H1 (cell line): ENCODE measurements around the gene CAMK2D.

Experiments used
- BACH1 ChIP-seq: IDR thresholded peaks from 2 replicates; pipeline ENCODE4 v1.6.1; 2012; ENCODE audit warnings: low read length, improper control_type of control experiment
- CHD1 ChIP-seq: IDR thresholded peaks from 2 replicates; pipeline ENCODE4 v1.6.1; 2012; ENCODE audit warnings: low read depth, low read length, improper control_type of control experiment
- CHD2 ChIP-seq: IDR thresholded peaks from 2 replicates; pipeline ENCODE4 v1.6.1; 2012; ENCODE audit warnings: low read length, improper control_type of control experiment
- CTCF ChIP-seq, 3 experiments: IDR thresholded peaks; 1 replicate in 2 of 3; 2 replicates in 1 of 3; pipeline versions ENCODE4 v1.5.1 to v1.6.1; 2011; ENCODE audit warnings: low read length in 3 of 3, mild to moderate bottlenecking in 3 of 3, inconsistent platforms in 2 of 3, low read depth in 1 of 3, moderate library complexity in 1 of 3; ENCODE audit not compliant: insufficient read depth in 1 of 3; ENCODE audit errors: control extremely low read depth in 1 of 3
- EP300 ChIP-seq, 2 experiments: IDR thresholded peaks; 1 replicate in 1 of 2; 2 replicates in 1 of 2; pipeline ENCODE4 v1.6.1; 2011 to 2012; ENCODE audit warnings: low read depth in 2 of 2, low read length in 2 of 2, mild to moderate bottlenecking in 2 of 2, borderline replicate concordance in 1 of 2, inconsistent platforms in 1 of 2, moderate library complexity in 1 of 2
- FOSL1 ChIP-seq: IDR thresholded peaks from 2 replicates; pipeline ENCODE4 v1.6.1; 2011; ENCODE audit warnings: mild to moderate bottlenecking, low read depth, low read length, moderate library complexity; ENCODE audit not compliant: insufficient read depth
- GABPA ChIP-seq: IDR thresholded peaks from 2 replicates; pipeline ENCODE4 v1.6.1; 2011; ENCODE audit warnings: mild to moderate bottlenecking, low read length, moderate library complexity, borderline replicate concordance; ENCODE audit not compliant: insufficient read depth
- MAX ChIP-seq: IDR thresholded peaks from 2 replicates; pipeline ENCODE4 v1.6.1; 2012; ENCODE audit warnings: inconsistent platforms
- POLR2AphosphoS5 ChIP-seq: IDR thresholded peaks from 2 replicates; pipeline ENCODE4 v1.6.1; 2011; ENCODE audit warnings: low read depth, low read length
- RXRA ChIP-seq: IDR thresholded peaks from 2 replicates; pipeline ENCODE4 v1.6.1; 2011; ENCODE audit warnings: low read depth, mild to moderate bottlenecking, low read length, moderate library complexity; ENCODE audit not compliant: insufficient read depth
- SUZ12 ChIP-seq: fragments of 200-600 bp; sonication (generic); IDR thresholded peaks from 2 replicates; pipeline ENCODE4 v1.6.1; 2012; ENCODE audit warnings: mild to moderate bottlenecking, inconsistent platforms, low read length, moderate library complexity, mixed read lengths
- TAF1 ChIP-seq: IDR thresholded peaks from 2 replicates; pipeline ENCODE4 v1.6.1; 2011; ENCODE audit warnings: mild to moderate bottlenecking, low read depth, low read length
- TCF12 ChIP-seq: IDR thresholded peaks from 2 replicates; pipeline ENCODE4 v1.6.1; 2011; ENCODE audit warnings: low read depth, mild to moderate bottlenecking, low read length

GRCh38 chr4:113666386-113667114 is 95.0 kb downstream of the CAMK2D start:
- TF ChIP-seq TCF12 (no peak), FOSL1 (no peak), CTCF (IDR thresholded peaks at IDR 0.05; ENCODE audit: control extremely low read depth in 1 of 3, insufficient read depth in 1 of 3, low read depth in 1 of 3, low read length in 3 of 3) (no peak), SUZ12 (no peak), POLR2AphosphoS5 (no peak), MAX (no peak), CHD2 (no peak), GABPA (no peak), EP300 (IDR thresholded peaks at IDR 0.05; ENCODE audit: borderline replicate concordance in 1 of 2, low read depth in 2 of 2, low read length in 2 of 2) (no peak), RXRA (no peak), TAF1 (no peak), BACH1 (no peak), CHD1 (no peak)
